GM21825 (cell line): ENCODE measurements around the gene CNTNAP2.

Source experiments
- ATAC-seq: cut with Tn5 transposase; IDR thresholded peaks from one replicate; pipeline ENCODE4 v1.9.1; 2021; ENCODE audit warnings: mild to moderate bottlenecking, moderate library complexity; ENCODE audit not compliant: unreplicated experiment

Gene CNTNAP2

DNA sequence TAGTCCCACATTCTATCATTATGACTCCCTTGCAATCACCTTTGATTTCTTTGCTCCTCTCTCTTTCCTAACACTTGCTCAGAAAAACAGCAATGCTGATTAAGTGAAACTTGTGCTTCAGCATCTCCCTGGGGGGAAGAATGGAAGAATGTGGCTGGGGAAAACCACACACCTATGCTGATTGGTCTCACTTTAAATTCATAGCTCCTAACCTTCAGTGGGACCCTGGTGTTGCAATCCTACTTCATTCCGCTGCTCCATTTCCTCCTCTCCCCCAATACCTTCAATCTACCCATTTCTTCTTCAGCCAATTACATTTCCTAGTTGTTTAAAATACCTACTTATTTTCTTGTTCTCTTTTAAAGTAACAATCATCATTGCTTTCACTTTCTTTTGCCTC lies 1307.3 kb downstream of the CNTNAP2 start:
- no peak for ATAC-seq

DNA sequence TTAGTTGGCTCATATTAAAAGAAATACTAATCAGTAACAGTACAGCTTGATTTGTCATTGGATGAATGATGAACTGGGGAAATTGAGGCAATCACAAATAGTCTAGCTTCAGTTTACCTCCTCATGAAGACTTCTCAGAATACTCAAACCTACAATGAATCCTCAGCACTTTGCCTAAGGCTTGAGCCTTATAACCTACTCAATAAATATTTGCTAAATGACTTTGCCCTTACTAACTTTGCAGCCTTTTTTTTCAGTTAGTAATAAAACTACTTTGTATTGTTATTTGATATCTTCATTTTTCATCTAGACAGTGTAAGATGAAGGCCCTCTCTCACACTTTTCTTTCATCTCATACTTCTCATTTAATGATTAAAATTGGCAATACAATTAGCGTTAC lies 1311.5 kb downstream of the CNTNAP2 start:
- ATAC-seq = no peak

DNA sequence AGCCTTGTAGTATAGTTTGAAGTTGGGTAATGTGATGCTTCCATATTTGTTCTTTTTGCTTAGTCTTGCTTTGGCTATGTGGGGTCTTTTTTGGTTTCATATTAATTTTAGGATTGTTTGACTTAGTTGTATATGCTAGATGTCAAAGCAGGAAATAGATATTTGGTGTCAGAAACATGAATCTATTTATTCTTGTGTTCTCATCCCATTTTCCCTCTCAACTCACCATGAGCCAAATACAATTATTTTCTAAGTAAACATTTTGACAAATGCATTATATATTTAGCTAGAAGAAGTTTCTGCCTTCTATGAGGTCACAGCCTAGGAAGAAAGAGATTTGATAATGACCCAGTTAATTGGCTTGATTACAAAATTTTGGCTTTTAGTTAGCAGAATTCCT lies 1313.4 kb downstream of the CNTNAP2 start:
- no peak for ATAC-seq

DNA sequence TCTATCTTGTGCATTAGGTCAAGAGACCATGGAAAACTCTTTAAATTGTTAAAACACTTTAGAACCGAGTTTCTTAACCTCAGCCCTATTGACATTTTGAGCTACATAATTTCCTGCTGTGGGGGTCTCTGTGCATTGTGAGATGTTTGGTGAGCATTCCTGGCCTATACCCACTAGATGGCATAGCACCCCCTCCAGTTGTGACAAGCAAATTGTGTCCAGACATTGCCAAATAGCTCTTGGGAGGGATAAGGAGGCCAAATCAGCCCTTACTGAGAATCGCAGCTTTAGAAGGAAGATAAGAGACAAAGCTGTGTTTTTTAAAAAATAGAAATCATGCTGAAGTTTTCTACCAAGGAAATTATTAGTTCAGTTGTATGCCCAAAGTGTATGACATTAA lies 1315.5 kb downstream of the CNTNAP2 start:
- ATAC-seq = no peak

DNA sequence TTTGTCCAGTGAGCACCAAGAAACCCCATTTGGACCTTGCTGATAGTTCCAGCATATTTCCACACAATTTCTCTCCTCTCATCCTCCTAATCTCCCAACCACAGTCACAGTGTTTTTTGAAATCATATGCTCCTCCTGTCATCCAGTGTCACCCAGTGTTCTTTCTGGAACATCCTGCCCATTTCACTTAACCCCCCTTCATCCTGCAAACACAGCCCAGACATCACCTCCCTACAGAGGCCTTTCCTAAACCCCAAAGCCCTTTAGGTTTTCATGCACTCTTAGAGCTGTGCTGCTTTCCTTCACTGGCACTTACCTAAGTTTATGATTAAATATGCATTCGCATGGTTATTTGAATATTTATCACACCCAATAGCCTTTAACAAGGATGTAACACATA lies 1316.0 kb downstream of the CNTNAP2 start:
- no peak for ATAC-seq

DNA sequence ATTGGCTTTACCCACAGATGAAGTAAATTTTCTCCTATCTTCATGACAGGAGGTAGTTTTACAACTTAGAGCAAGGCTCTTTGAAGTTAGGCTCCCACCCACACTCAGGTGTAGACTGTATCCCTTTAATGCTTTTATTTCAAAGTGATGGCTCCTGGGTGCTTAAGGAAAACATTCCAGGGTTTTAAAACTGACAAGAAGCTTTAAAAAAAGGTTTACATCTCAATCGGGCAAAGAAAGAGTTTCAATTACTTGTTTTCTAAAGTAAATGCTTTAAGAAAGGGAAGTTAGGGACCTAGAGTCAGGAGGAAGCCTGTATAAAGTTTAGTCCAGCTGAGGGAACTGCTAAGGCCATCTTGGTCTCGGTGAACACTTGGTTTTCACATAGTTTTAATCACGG lies 1320.1 kb downstream of the CNTNAP2 start:
- no peak for ATAC-seq

DNA sequence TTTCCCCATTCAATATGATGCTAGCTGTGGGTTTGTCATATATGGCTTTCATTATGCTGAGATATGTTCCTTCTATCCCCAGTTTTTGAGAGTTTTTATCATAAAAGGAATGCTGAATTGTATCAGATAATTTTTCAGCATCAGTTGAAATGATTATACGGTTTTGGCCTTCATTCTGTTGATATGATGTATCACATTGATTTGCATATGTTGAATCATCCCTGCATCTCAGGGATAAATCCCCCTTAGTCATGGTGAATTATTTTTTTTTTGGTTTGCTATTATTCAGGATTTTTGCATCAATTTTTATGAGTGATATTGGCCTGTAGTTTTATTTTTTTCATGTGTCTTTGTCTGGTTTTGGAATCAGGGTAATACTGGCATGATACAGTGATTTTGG lies 1321.6 kb downstream of the CNTNAP2 start:
- no peak for ATAC-seq

DNA sequence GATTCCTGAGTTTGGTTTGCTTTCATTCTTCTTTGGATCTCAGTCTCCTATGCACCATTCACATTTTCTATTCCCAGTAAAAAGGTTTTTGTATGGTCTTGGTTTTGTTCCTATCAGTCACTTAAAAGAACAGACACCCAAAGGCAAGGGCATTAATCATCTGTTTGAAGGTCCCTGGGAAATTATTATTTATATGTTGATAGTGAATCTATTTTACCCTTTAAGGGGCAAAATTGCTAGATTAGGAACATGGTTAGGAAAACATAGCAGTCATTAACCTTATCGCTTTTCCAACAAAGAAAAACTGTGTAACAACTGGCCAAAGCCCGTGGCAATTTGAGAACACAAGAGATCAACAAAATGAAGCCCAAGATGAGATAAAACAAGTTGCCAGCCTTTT lies 1327.3 kb downstream of the CNTNAP2 start:
- no peak for ATAC-seq

DNA sequence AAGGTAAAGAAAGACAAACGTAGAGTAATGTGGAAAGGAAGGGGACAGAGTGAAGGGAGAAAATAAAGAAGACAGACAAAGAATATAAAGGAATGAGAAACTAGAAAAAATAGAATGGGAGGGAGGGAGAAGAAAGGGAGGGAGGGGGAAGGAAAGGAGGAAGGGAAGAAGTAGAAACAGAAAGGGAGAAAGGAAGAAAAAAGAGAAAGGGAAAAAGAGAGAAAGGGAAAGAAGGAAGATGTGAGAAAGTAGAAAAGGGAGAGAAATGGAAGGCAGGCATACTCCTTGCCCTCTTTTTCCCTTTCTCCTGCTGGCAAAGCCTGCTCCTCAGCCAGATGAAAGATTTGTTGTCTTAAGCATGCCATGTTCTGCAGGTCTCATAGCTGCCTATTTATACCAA lies 1336.2 kb downstream of the CNTNAP2 start:
- no peak for ATAC-seq

DNA sequence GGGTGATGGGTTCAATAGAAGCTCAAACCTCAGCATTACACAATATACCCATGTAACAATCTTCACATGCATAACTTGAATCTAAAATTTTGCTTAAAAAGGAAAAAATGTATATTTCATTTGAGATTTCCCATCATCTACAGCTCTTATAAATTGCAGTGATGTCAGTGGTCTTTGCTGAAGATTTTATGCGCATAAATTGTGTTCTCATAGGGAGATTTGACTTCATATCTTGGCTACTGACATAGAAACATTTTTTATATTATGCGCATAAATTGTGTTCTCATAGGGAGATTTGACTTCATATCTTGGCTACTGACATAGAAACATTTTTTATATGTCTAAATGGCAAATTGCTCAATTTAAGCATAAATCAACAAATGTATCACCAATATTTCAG lies 1348.6 kb downstream of the CNTNAP2 start:
- no peak for ATAC-seq

DNA sequence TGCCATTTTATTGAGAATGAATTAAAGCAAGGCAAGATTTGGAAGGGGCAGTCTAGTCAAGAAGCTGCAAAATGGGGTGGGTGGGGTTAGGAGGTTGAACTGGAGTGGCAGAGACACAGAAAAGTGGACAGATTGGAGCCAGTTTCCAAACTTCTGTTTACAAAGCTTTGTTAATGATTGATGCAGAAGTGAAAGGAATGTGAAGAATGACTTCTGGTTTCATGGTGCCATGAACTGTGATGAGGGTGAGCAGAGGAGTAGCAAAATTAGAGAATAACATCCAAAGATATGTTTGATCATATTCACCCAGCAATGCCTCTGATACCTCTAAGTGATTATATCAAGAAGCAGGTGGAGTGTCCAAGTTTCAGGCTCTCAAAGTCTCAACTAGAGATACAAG lies 1356.0 kb downstream of the CNTNAP2 start:
- no peak for ATAC-seq

DNA sequence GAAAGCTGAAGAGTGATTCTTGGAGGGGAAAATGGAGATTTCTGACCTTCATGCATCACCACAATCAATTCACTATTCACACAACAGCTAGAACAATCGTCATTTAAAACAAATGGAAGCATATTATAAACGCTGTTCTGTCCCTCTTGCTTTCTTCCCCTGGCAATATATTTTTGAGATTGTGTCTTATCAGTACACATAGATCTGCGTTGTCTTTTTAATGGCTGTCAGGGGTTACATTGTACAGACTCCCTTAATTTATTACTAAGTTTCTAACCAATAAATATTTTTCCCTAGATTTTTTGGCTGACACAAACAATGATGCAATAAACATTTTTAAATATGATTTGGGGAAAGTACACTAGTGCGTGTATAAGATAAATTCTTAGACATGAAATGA lies 1358.3 kb downstream of the CNTNAP2 start:
- ATAC-seq = no peak

DNA sequence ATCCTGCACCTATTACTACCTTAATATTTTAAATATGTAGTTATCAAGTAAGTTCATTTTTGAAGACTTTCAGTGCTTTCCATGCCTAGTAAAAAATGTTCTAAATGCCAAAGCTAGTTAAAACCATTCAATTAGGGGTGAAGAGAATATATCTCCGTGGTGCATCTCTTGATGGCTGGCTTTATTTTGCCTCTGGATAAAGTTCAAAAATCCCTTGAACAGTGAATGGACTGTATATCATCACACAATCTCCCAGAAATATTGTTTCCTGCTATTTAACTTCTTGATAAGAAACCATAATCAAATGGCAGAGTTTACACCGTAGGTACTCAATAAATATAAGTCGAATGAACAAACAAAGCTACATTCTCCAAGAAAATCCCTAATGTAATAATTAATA lies 1360.9 kb downstream of the CNTNAP2 start:
- no peak for ATAC-seq

DNA sequence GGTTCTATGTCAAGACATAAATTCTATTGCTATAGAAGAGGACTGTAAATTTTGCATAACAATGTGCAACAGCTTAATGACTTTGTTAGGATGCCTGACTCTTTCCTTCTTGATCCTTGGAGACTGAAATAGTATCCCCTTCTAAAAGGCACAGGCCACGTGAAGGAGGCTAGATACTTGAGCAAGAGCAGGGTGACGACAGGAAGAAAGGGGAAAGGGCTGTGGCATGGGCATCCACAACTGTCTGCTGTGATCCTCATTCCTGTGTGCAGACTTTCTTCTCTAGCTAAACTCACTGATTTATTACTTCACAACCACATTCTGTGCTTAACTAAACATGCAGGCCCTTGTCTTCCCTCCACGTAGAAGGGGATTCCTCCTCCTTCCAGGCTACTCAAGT lies 1362.2 kb downstream of the CNTNAP2 start:
- ATAC-seq = no peak

DNA sequence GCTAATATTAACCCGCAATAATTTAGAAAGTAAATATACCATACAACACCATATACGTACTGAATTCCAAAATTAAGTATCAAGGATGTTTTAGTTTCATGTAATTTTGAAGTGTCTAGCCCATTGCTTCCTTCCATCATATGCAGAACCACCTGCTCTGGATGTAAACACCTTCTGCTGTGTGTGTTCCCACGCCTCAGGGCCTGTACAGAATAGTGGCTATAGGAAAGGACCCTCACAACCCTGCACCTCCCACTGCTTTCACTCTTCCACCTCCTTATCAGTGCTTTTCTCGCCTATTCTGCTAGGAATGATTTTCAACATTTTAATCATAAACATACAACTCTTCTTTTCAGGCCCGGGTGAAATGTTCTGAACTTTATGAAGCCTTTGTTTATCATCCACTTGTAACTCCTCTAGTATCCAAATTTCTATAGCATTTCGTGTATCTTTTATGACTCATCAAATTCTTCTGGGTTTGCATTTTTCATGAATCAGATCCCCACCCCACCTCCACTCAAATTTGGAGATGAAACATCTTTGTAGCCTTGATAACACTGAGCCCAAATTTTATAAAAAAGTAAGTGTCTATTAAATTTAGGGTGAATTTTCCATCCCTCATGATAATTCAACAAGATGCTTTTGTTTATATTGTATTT lies 1367.2 kb downstream of the CNTNAP2 start:
- no peak for ATAC-seq

DNA sequence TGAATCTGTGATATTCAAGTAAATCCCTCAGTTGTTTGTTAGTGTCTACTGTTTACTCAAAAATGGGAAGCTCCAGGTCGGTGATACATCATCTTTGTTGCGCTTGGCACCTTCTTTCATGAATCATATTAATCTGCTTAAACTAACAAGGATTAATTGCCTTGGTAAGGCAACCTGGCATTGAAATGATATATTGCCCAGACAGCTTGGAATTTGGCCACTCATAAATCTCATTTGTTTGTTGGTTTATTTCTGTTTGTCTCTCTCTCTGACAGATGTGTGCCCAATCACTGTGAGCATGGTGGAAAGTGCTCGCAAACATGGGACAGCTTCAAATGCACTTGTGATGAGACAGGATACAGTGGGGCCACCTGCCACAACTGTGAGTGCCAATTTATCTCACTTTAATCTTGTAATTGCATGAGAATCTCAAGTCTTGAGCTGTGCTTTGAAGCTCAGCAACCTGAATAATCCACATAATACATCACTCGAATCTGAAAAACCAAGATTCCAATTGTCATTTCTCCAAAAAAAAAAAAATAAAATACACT lies 1369.1 kb downstream of the CNTNAP2 start:
- ATAC-seq = no peak

DNA sequence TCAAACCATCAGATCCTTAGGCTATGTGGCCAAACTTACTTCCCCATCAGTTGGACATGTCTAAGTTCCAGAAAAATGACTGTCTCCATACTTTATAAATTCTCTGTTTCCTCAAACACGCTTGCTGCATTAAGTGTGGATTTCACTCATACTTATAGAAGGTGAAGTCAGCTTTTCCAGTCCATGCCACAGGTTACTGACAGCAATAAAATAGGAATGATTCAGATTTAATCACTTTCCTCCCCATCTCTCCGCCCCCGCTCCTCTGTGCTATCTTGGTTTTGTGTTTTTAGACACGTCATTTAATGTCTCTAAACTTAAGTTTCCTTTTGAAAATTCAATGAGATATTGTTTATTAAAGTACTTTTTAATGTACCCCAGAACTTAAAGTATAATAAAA lies 1376.0 kb downstream of the CNTNAP2 start:
- ATAC-seq = no peak

DNA sequence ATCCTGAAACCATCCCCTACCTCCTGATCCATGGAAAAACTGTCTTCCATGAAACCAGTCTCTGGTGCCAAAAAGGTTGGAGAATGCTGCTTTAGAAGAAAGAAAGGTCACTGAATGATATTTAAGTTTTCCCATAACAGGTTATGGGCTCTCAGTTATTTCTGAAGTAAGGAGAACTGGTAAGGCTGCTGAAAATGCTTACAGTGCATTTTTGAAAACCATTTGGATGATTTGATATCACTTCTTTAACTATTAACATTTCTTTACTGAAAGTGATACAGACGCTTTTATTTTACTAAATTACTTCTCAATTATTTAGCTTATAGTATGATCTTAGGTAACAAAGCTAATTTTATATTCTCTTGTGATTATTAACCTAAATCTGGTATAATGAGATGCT lies 1379.6 kb downstream of the CNTNAP2 start:
- ATAC-seq = no peak

DNA sequence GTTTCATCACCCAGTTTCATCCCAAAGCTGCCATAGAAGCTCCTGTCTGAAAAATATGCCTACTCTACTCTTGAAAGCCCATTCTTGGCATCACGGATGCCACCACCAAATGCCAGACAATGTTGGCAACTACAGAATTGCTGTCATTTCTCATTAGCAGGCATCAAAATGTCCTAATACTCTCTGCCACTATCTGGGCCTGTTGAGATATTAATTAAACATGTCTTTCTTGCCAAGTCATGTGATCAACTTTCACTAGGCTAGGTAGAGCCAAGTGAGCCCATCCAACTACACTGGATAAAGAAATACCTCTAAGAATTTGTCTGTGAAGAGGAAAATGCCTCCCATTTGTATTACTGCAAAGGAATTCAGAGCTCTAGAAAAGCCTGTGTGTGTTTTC lies 1380.6 kb downstream of the CNTNAP2 start:
- no peak for ATAC-seq

DNA sequence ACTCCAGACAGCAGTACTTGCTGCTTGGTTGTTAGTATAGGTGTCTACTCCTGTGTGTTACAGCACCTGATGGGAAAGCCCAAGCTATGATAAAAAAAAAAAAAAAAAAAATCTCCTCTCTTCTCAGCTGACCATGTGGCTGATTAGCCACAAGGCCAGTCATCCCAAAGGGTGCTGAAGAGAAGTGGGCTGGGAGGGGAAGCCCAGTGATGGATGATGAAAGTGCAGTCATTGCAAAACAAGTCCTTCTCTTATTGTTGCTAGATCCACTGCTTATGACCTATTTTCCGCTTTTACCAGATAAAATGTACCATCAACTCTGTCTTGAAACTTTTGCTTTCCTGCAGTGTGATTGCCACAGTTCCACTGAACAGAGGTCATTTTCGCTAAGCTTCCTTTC lies 1381.5 kb downstream of the CNTNAP2 start:
- no peak for ATAC-seq

DNA sequence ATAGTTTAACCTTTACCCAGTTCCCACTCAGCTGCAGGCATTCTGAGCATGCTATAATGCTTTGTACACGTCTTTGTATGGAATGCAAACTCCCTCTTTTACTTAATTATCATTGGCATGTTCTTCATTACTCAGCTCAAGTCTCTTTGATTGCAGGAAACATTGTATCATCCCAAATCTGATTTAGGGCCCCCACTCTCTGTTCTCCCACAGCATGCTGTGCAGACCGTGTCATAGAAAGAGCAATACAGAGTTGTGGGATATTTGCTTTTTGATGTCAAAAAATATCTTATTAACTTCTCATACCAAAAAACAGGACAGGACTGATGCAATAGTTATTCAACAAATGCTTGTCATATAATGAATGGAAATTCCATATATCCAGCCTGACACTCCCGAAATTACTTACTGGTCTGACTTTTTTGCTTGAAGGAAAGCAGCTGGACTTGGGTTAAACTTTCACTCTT lies 1392.5 kb downstream of the CNTNAP2 start:
- ATAC-seq = no peak

DNA sequence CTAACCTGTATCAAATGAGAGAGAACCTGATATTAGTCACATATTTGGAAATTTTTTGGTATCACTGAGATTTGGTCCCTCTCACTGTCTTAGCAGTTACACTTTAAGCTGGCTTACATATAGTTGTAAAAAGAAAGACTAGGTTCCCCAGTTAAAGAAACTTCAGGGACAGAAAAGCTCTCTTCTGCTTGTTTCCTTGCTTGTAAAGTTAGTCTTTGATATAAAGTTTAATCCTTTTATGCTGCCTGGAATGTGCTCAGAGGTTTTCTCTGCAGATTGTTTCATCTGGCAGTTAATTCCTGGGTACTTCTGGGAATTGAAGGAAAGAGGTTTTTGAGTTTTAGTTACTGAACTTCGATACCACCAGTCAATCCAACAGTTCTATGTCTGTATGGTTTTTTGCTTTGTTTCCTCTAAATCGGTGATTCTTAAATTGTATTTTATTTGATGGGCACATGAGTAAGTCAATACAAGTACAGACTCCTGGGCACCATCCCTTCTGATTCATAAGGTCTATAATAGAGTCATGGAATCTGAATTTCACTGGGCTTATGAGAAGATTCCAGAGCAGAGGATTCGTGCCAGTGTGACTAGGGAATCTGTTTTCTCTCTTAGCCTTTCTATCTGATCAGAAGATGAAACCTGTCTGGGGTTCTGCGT lies 1393.1 kb downstream of the CNTNAP2 start:
- ATAC-seq = no peak

DNA sequence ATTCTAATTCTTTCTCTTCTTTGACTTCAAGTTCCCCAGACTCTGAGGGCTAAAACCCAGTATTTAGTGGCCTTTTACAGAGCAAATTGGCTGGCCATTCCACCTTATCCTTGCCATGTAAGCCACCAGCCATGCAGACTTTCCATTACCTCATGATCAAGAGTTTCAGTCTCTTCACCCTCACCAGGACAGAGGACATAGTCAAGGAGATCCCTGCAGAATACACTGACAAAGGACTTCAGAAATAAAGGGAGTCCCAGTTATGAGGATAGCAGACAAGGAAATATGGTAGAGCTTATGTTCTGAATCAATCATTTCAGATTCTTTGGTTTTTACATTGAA lies 1393.6 kb downstream of the CNTNAP2 start:
- no peak for ATAC-seq
